A549 treated with CORT108297 at 1 μM for 4 hours (cell line): ENCODE results near the gene MARCHF4. TPM values are rescaled to one million over a fixed set of nuclear protein-coding genes. Genes with fewer than 3 reads are reported as not detected.

Experiments
- total RNA-seq: library from RNA; stranded (reverse); fragments of 200-300 nt; extraction: Qiagen RNA extraction; gene quantifications from 5 replicates; pipeline ENCODE4 v1.2.3, GENCODE V29; 2022

Gene MARCHF4, protein sequence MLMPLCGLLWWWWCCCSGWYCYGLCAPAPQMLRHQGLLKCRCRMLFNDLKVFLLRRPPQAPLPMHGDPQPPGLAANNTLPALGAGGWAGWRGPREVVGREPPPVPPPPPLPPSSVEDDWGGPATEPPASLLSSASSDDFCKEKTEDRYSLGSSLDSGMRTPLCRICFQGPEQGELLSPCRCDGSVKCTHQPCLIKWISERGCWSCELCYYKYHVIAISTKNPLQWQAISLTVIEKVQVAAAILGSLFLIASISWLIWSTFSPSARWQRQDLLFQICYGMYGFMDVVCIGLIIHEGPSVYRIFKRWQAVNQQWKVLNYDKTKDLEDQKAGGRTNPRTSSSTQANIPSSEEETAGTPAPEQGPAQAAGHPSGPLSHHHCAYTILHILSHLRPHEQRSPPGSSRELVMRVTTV
- 40.0 to 54.4 TPM (median 45.6 TPM) in 5 replicates for total RNA-seq

DNA sequence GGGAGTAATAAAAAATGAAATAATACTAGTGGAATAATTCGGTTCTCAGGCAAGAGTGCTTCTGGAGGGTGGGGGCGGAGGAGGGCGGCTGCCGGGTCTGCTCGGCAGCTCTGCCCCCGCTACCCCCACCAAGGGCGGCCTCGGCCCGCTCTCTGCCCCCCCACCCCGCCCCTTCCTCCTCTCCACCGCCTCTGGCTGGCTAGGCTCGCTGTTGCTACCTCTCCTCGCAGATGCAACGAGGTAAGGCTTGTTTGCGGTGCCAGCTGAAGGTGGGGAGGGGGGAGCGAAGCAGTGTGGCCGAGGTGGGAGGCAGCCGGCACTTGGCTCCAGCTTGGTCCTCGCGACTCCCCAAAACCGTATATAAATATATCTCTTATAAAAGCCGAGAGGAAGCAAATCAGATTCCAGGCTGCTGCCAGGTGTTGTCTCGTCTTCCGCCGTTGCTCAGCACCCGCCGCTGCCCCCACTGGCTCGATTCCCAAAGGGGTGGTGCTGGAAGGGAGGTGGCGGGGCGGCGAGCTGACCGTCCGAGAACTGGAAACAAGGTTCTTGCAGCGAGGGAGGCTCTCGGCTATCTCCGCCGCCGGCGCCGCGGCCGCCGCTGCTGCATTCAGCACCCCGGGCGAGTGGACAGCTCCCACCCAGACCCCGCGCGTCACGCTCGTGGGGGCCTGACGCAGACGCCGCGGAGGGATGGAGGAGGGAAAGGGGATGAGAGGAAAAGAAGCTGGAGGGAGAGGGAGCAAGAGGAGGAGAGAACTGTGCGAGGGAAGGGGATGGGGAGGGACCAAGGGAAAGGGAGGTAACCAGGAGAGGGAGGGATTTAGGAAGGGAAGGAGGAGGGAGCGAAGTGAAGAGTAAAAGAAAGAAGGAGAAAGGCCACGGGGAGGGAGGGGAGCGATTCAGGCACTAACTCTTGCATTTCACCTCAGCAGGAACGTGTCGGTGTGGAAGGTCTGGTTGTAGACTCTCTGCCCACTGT is at the start of gene MARCHF4:
Gene MARCHF4, minus strand, starts transcription at position 763 of the 982 bp plus-strand sequence. CDS start 2,223 bp downstream, outside the sequence.

DNA sequence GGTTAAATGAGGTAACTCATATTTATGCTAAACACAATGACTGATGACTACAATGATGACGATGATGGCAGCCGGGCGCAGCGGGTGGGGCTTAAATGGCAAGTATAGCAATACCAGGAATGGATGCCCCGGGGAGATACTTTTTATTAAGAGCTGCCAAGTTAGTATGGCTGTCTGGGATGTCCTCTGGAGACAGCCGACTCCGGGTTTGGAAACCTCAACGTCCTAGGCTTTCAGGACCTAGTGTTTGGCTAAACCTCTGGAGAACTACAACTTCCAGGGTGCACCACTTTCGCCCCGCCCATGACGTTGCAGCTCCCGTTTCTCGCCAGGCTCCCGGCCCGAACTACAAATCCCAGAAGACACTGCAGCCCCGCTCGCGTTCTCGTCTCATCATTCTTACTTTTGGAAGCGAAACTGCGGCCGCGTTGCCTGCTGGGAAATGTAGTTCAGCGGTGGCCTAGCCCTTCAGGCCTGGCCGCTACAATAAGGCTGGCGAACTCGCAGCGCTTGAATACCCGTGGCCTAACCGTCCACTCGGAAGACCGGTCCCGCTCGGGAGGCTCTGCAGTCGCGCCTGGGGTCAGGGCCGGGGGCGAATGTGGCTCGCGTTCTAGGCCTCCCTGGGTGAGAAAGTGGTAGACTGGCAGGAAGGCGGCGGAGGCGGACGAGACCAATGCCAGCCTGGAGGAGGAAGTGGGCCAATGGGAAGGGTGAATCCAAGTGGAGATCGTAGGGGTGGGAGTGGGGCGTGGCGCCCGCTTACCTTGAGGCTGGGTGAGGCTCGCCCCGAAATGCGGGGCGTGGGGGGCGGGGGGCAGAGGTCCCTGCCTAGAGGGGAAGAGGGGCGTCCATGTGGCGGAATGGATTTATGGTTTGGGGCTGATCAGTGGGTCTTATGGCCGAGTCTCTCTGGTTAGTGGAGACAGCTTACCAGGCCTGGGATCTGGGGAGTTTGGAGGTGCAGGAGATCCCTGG is 40.0 kb upstream of the MARCHF4 start, which contains the start of gene SMARCAL1:
Gene SMARCAL1, plus strand, starts transcription at position 463 of the 978 bp plus-strand sequence. CDS start 2,221 bp downstream, outside the sequence.

Other genes starting within 250 kb of the MARCHF4 start
- 15.1 to 19.7 TPM (median 16.6 TPM) in 5 replicates for gene SMARCAL1, start 40.0 kb upstream of the MARCHF4 start, total RNA-seq
- gene RPL37A, start 126.4 kb upstream of the MARCHF4 start, total RNA-seq, result 5,035 to 5,500 TPM (median 5,162 TPM) in 5 replicates